GM12873 (cell line): ENCODE data around the gene SGIP1.

Source experiments
- CTCF ChIP-seq: IDR thresholded peaks from 2 replicates; pipeline ENCODE4 v1.5.1; 2012; ENCODE audit warnings: low read depth, mild to moderate bottlenecking, moderate library complexity, low read length, control low read depth; ENCODE audit not compliant: insufficient read depth; ENCODE audit errors: missing control alignments

Gene SGIP1

DNA sequence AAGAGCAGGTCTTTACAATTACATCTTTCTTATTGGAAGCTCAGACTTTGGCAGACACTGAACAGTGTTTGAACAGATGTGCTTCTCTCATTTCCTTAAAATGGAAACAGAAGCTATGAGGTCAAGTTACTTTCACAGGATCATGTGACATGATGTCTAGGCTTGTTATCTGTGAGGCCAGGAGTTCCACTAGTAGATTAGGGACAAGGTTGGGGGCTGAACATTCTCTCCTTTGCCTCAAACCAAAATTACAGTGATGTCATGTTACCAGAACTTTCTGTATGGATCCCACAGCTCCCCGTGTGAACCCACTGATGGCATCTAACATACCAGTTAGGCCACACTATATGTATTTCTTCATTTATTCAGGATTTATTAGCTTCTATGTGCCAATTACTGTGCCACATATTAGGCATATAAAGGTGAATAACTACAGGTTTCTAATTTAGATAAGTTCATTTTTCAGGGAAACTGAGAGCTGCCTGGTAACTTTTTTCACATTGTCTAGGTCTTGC lies 224.3 kb downstream of the SGIP1 start:
- no peak for TF ChIP-seq CTCF

DNA sequence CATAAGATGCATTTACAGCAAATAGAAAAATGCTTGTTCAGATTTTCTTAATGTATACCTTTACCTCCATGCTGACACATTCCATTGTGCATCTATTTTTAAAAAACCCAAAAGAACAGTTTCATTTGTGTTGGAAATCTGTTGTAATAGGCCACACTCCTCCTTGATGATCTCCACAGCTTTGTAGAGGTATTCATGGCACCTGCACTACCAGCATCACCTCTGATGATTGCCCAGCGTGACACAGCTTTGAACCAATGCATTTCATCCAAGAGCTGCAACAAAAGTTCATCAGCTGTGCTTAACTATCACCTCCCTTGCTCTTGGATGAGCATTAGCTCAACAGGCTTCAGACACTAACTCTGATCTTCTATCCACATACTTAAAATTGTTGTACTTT lies 226.6 kb downstream of the SGIP1 start:
- TF ChIP-seq CTCF, result no peak

- no peak for TF ChIP-seq CTCF
These were observed 227.3 kb downstream of the SGIP1 start for GRCh38 chr1:66761221-66761620.

- TF ChIP-seq CTCF, result peak; percentile 59
These were observed 231.1 kb downstream of the SGIP1 start for GRCh38 chr1:66764994-66765578.

GRCh38 chr1:66767626-66768025 lies 233.7 kb downstream of the SGIP1 start:
- TF ChIP-seq CTCF, result no peak

GRCh38 chr1:66768965-66769364 lies 235.0 kb downstream of the SGIP1 start:
- TF ChIP-seq CTCF, result no peak

DNA sequence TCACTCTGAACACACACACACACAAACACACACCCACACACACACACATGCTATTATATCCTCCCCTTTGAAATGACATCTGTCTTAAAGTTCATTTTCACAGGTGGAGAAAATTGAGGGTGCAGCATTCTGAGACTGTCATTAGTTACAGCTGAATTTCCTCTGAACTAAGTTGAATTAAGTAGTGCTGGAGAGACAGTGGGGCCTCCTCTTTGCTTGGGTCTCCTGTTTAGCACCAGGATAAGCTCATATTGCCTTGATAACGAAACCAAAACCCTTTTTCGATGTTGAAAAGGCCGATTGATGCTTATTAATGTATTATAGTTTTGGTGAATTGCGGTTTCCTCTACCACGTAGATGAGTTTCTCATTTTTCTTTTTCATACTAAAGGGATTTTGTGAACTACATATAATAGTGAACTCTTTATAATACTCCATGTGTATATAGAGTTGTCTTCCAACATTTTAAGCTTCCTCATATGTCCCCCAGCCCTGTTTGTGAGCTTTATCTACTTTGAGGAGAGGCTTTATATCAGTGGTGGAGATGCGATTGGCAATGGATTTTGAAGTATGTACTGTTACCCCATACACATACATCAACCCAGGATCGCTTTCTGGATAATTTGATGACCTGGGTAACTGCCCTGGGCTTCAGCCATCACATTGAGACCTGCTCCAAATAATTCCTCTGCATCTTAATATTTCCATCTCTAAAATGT lies 235.7 kb downstream of the SGIP1 start:
- TF ChIP-seq CTCF, result no peak
